NCI-H1436 treated with DMSO at 0.1 percent for 48 hours (cell line): Measurements from ENCODE around the gene RAB30.

Source experiments
- DNase-seq: peaks from one replicate; lab custom pipeline; 2025; lab: John Stamatoyannopoulos, UW

Gene RAB30

DNA sequence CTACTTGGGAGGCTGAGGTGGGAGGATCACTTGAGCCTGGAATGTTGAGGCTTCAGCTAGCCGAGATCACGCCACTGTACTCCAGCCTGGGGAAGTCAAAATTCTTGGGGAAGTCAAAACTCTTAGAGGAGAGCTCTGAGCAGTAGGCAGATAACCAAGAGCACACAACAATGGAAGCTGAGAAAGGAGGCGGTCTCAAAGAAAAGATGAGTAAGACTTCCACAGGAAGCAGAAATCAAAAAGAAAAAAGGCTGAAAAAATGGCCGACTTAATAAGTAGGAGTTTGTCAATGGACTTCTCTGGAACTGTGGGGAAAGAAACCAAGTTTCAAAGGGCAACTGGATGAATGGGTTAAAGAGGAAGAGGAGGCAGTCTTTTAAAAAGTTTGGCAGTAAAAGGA, 32.1 kb downstream of the RAB30 start:
- DNase-seq: no peak

DNA sequence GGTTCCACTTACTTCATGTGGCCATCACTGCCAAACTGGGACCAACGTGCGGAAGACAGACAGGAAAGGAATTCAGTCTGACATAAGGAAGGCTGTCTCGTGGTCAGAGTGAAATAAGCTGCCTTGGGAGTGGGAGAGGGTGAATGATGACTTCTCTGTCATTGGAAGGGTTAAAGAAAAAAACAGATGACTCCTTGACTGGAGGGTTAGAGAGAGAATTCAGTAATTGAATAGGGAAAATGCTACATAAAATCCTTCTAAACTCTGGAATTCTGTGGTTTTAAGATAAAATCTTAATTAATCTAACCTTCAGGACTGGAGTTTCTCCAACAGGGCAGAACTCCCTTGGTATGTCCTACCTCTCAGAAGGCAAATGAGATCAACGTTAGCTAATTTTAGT, 33.8 kb downstream of the RAB30 start:
- DNase-seq: no peak

DNA sequence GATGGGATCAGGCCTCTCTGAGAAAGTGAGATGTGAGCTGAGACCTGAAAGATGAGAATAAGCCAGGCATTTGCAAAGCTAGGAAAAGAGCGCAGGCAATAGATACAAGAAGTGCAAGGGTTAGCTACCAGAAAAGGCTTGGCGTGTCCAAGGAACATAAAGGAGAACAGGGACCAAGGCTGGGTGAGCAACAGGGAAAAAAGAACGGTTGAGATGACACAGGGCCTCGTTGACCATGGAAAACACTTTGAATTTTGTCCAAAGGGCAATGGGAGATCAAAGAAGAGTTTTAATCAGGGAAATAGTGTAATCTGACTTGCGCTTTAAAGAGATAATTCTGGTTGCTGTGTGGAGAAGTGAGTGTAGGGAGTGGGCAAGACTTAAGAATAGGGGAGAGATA, 35.0 kb downstream of the RAB30 start:
- no peak for DNase-seq

- DNase-seq: no peak
These were observed 36.4 kb downstream of the RAB30 start for GRCh38 chr11:83035070-83035854.

DNA sequence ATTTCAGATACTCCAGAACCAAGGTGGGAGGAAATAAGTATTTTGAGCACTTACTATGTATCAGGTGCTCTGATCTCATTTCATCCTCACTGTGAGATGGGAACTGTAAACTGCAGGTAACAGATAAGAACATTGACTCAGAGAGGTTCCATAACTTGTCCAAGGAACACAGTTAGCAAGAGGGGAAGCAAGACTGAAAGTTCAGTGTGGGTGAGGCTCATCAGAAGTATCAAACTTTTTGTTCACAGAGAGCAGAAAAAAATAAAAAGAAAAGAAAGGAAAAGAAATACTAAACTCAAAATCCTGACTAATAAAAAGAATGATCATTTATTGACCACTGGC, 37.1 kb downstream of the RAB30 start:
- no peak for DNase-seq

- DNase-seq: no peak
These were observed 37.6 kb downstream of the RAB30 start for GRCh38 chr11:83033972-83034672.

GRCh38 chr11:83033371-83033770, 38.3 kb downstream of the RAB30 start:
- no peak for DNase-seq

- DNase-seq: no peak
These were observed 40.6 kb downstream of the RAB30 start for GRCh38 chr11:83031127-83031526.

DNA sequence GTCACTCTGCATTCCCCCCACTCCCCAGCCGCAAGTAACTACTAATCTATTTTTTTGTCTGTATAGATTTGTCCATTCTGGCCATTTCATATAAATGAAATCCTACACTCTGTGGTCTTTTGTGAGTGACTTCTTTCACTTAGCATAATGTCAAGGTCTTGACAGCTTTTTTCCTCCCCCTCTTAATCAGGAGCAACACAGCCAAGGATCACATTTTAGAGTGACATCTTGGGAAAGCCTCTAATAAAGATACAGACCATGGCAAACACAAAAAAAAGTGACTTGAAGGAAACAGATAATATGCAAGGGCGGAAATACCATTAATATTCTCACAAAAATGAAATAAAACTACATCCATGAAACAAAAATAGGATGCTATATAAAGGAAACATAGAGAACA, 43.9 kb downstream of the RAB30 start:
- DNase-seq: no peak

- no peak for DNase-seq
These were observed 44.4 kb downstream of the RAB30 start for GRCh38 chr11:83027289-83027688.

GRCh38 chr11:83026229-83026628, 45.5 kb downstream of the RAB30 start:
- no peak for DNase-seq

GRCh38 chr11:83025267-83025704, 46.4 kb downstream of the RAB30 start:
- DNase-seq: no peak

DNA sequence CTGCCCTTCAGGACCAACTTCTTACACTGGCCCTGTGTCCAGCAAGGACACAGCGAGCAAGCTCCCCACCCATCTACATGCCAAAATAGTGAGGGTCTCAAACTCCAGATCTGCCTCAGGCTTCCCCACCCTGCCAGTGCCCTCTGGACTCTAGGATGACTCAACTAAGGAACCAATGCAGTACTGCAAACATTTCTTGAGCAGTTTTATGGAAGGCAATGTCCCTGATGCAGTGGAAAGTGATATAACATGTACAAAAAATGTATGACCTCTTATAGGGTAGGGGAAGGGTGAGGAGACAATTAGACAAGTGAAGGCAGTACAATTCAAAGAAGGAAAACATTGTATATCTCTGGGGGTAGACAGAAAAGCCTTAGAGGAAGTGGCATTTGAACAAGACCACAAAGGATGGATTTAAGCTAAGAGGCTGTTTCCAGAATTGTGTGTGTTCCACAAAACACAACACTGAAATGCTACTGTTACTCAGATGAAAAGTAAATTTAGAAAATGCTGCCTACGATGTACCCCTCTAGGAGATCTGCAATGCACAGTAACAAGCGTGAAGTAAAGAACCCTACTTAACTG, 47.3 kb downstream of the RAB30 start:
- DNase-seq: no peak

DNA sequence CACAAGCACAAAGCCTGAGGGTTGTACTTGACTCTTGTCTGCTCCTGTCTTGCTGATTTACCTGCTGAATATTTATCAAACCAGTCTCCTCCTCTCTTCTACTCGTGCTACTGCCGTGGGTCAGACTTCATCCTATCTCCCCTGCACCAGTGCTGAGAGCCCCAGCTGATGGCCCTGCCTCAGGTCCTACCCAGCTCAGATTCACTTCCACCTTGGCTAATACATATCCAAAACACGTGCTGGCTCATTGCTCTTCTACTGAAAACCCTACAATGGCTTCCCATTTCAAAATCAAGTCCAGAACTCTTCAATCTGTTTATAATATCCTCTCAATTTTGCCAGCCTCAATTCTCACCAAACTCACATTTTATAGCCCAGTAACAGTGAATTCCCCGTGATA, 48.3 kb downstream of the RAB30 start:
- no peak for DNase-seq

DNA sequence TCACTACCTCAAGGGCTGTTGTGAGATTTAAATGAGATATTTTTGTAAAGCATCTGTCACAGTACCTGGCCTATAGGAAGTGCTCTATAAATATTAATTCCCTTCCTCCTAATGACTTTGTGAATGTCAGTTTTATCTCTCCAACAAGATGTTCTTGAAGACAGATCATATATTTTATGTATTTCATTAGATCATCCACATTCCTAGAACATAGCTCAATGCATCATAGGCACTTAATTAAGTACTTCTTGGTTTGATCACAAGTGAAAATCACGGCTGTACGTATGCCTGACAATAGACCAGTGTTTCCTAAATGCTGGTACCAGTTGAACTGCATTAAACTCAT, 49.9 kb downstream of the RAB30 start:
- DNase-seq: no peak

GRCh38 chr11:83020942-83021779, 50.5 kb downstream of the RAB30 start:
- DNase-seq: no peak

DNA sequence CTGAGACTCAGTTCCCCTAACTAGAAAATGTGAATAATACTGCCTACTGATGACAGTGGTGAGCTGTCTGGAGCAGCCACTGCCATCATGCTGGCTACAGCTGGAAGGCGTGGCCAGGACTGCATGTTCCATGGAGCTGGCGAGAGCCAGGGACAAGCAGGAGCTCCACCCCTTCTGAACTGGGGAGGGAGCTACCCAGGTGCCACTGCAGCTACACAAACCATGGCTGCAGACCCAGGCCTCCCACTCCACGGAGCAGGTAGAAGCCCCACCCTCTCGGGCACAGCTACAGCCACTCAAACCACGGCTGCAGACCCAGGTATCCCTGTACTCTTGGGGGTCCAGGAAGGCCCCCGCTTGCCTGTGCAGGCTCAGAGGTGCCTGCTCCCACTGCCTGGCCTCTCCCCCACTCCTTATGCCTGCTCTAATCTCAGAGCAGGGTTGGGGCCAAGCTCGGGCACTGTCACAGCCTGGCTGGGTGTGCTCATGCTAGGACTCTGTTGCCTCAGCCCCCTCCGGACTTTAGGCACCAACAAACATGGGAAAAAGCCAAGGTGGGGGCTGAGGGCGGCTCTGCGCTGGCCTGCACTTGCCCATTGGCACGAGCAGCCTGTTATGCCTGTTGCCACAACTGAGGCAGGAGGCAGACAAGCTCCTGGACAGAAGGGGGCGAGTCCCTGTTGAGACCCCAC, 51.7 kb downstream of the RAB30 start:
- no peak for DNase-seq

GRCh38 chr11:83014951-83015350, 56.7 kb downstream of the RAB30 start:
- DNase-seq: no peak

GRCh38 chr11:83012168-83013067, 59.3 kb downstream of the RAB30 start:
- no peak for DNase-seq

DNA sequence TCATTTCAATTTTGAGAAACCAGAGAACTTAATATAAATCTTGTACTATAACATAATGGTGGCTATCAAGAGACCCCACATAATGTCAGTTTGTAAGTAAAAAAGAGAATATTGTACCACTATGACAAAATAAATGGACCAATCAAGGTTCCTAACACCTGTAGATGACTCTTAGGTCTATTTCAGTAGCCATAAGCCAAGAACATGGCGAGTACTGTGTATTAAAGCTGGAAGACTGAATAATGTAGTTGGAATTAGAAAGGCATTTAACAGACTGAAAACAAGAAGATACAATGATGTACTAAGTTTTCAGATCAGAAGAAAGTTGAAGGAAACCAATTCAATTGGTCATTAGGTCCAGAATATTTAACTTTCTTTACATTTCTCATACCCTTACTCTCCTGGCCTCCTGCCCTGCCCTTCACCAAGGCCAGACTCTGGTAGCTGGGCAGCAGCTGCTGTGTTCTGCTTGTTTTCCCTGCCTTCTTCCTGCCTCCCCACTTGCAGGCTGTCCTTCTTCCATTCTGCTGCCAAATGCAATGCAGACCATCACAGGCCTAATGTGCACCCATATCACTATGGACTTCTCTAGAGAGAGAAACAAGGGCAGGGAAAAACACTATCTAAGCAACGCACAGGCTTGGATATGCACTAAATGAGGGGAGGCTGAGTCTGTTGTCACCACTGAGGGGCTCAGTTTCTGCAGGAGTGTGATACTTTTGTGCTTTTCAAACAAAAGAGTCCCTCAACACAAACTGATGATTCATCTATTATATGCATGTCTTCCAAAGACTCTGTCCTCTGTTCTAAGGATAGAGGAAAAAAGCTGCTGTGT, 60.1 kb downstream of the RAB30 start:
- no peak for DNase-seq
